Mesothelial cell of epicardium (in vitro differentiated cells): Measurements from ENCODE around the gene DNAH2. TPM values are rescaled to one million over a fixed set of nuclear protein-coding genes. Genes with fewer than 3 reads are reported as not detected.

ENCODE experiments used
- DNase-seq, 2 experiments: peaks; one replicate each; pipeline ENCODE4 v3.0.0; 2021; ENCODE audit warnings: low spot score in 2 of 2; ENCODE audit not compliant: unreplicated experiment in 2 of 2
- H3K27ac Mint-ChIP-seq: 2 replicates; pipeline ENCODE4 v1.8.0; 2021; ENCODE audit warnings: mixed read lengths
- H3K27me3 Mint-ChIP-seq: 2 replicates; pipeline ENCODE4 v1.8.0; 2021; ENCODE audit warnings: low read depth, mixed read lengths
- H3K36me3 Mint-ChIP-seq: 2 replicates; pipeline ENCODE4 v1.8.0; 2021; ENCODE audit warnings: mixed read lengths
- H3K4me1 Mint-ChIP-seq: 2 replicates; pipeline ENCODE4 v1.8.0; 2021; ENCODE audit warnings: mixed read lengths
- H3K4me3 Mint-ChIP-seq: 2 replicates; pipeline ENCODE4 v1.8.0; 2021; ENCODE audit warnings: mild to moderate bottlenecking, moderate library complexity, mixed read lengths
- H3K9me3 Mint-ChIP-seq: 2 replicates; pipeline ENCODE4 v1.8.0; 2021; ENCODE audit warnings: mixed read lengths
- CTCF ChIP-seq: fragments of 200-600 bp; sonication (generic); IDR thresholded peaks from one replicate; pipeline ENCODE4 v1.5.0; 2021; ENCODE audit warnings: antibody characterized with exemption; ENCODE audit not compliant: unreplicated experiment
- total RNA-seq: library from RNA; stranded (reverse); gene quantifications from 3 replicates; pipeline ENCODE4 v1.2.1, GENCODE V29; 2021

DNAH2 gene
- total RNA-seq, 1 donor from 2014 or later: 0.18 TPM

GRCh38 chr17:7841396-7841914, 123.9 kb downstream of the DNAH2 start:
- Mint-ChIP-seq H3K4me1 (peaks cover 59% of the 10 kb centered on the region), H3K27me3 (no peaks in the 10 kb centered on the region), H3K36me3 (peaks cover 4% of the 10 kb centered on the region), H3K27ac (peak overlapping the region; percentile 99), H3K9me3 (no peaks in the 10 kb centered on the region), H3K4me3 (peak overlapping the region; percentile 95)
- TF ChIP-seq CTCF: no peak
- peak in 1 of 2 experiments; percentile 73 for DNase-seq

DNA sequence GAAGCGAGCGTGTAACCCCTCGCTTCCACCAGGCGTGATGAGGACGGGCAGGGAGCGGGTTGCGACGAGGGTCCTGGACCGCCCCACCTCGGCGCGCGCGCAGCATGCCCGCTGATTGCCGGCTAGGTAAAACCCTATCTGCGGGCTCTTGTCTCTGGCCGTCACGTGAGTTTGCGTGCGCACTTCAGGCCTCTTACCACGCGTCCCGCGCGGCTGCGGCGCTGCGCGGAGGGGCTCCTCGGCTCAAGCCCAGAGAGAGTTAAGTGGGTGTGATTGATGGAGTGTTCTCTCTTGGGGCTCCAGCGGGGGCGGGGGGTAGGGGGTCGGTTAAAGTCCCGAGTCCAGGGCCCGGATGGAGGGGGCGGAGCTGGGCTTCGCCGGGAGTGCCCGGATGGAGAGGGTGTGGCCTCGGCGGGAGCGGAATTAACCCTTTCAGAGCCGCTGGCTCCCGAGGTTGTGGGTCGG, 124.4 kb downstream of the DNAH2 start:
- no peak for TF ChIP-seq CTCF
- peak overlapping the region; percentile 95 for H3K4me3 Mint-ChIP-seq
- no peaks in the 10 kb centered on the region for H3K9me3 Mint-ChIP-seq
- peak overlapping the region; percentile 99 for H3K27ac Mint-ChIP-seq
- H3K36me3 Mint-ChIP-seq: peaks cover 4% of the 10 kb centered on the region
- H3K4me1 Mint-ChIP-seq: peaks cover 55% of the 10 kb centered on the region
- DNase-seq: peak; percentile 88 to 93
- H3K27me3 Mint-ChIP-seq: no peaks in the 10 kb centered on the region

- DNase-seq: peak in 1 of 2 experiments; percentile 79
- Mint-ChIP-seq H3K4me1 (peaks cover 48% of the 10 kb centered on the region), H3K27me3 (no peaks in the 10 kb centered on the region), H3K9me3 (no peaks in the 10 kb centered on the region), H3K36me3 (peaks cover 4% of the 10 kb centered on the region), H3K27ac (peak overlapping the region; percentile 99), H3K4me3 (peak overlapping the region; percentile 95)
- no peak for TF ChIP-seq CTCF
These were observed 125.1 kb downstream of the DNAH2 start for GRCh38 chr17:7842380-7843256.

GRCh38 chr17:7843257-7843535, 125.7 kb downstream of the DNAH2 start:
- no peak for TF ChIP-seq CTCF
- peak overlapping the region; percentile 95 for H3K4me3 Mint-ChIP-seq
- peaks cover 5% of the 10 kb centered on the region for H3K36me3 Mint-ChIP-seq
- H3K4me1 Mint-ChIP-seq: peaks cover 46% of the 10 kb centered on the region
- H3K9me3 Mint-ChIP-seq: no peaks in the 10 kb centered on the region
- peak overlapping the region; percentile 99 for H3K27ac Mint-ChIP-seq
- no peaks in the 10 kb centered on the region for H3K27me3 Mint-ChIP-seq
- peak in 1 of 2 experiments; percentile 58 for DNase-seq

DNA sequence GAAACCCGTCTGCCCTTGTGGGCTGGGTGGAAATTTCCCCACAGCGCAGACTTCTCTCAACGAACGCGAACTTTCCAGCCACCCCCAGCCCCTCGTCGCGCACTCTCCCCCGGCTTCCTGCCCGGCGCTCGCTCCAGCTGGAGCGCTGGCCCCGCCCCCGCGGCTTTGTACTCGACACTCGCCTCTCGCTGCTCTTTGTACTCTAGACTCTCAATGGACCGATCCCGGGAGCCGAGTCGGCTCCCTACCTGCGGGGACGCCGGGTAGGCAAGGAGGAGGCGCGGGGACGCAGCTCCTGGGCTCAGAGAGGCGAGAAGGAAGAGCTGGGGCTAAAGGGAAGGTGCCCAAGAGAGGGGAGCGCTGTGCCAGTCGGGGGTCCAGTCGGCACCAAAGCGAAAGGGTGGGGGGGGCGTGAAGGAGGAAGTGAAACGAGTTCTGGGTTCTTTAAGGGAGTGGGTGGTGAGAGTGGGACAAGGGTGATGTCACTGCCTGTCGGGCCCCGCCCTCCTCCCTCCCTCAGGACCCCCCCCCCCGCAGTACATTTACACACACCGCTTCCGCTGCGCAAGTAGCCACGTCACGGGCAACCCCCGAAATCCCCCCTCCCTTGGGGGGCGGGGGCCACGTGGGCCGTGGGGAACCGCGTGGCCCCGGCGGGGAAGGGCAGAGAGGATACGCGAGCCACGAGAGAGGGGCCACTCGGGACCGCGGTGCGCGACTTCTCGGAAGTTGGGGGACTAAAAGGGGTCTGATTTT, 126.2 kb downstream of the DNAH2 start:
- peaks cover 43% of the 10 kb centered on the region for H3K4me1 Mint-ChIP-seq
- H3K4me3 Mint-ChIP-seq: peak overlapping the region; percentile 95
- no peak for TF ChIP-seq CTCF
- H3K9me3 Mint-ChIP-seq: no peaks in the 10 kb centered on the region
- peak in 1 of 2 experiments; percentile 82 for DNase-seq
- no peaks in the 10 kb centered on the region for H3K27me3 Mint-ChIP-seq
- peaks cover 6% of the 10 kb centered on the region for H3K36me3 Mint-ChIP-seq
- H3K27ac Mint-ChIP-seq: peak overlapping the region; percentile 99
